Endothelial cell of umbilical vein (primary cell): Measurements from ENCODE around the gene MAPKAP1. TPM values are rescaled to one million over a fixed set of nuclear protein-coding genes. Genes with fewer than 3 reads are reported as not detected.

Experiments used
- BruUV-seq: library from RNA; stranded (reverse); fragments of 400-500 nt; replicated peaks from 2 replicates; lab custom pipeline; 2021; lab: Mats Ljungman, UMichigan
- CTCF ChIA-PET: fragments of 300-600, 350-600 bp; sonication (Branson Sonifier 250); formaldehyde crosslinking; loops from one replicate; lab custom pipeline; 2021; ENCODE audit warnings: antibody characterized with exemption, inconsistent platforms; lab: Charles Lee
- POLR2A ChIA-PET: fragments of 300-600, 350-600 bp; sonication (Branson Sonifier 250); formaldehyde crosslinking; loops from one replicate; lab custom pipeline; 2021; ENCODE audit warnings: antibody characterized with exemption, inconsistent platforms; lab: Charles Lee
- DNase-seq: peaks from one replicate; pipeline ENCODE4 v3.0.0-alpha.2; 2011; ENCODE audit warnings: low read depth, low spot score
- FAIRE-seq: peaks from 2 replicates; lab custom pipeline; 2011; peaks lifted over from hg19 to GRCh38; lab: Jason Lieb, UNC
- H2AFZ ChIP-seq: 2 replicates; pipeline ENCODE4 v1.6.0; 2012; ENCODE audit warnings: low read depth, low read length, control low read depth, inconsistent platforms
- H3K27ac ChIP-seq: 2 replicates; pipeline ENCODE4 v1.5.1; 2011; ENCODE audit warnings: low read depth, mild to moderate bottlenecking, control low read depth, low read length, moderate library complexity; ENCODE audit not compliant: insufficient read depth
- H3K27me3 ChIP-seq, 2 experiments: 2 replicates each; pipeline versions ENCODE4 v1.6.0 to v1.6.1; 2011; ENCODE audit warnings: low read length in 2 of 2, mixed read lengths in 1 of 2; ENCODE audit not compliant: control insufficient read depth in 2 of 2, insufficient read depth in 2 of 2
- H3K36me3 ChIP-seq, 2 experiments: 2 replicates in 1 of 2; 3 replicates in 1 of 2; pipeline ENCODE4 v1.5.1; 2011; ENCODE audit warnings: low read length in 2 of 2, mild to moderate bottlenecking in 1 of 2, moderate library complexity in 1 of 2; ENCODE audit not compliant: control insufficient read depth in 2 of 2, insufficient read depth in 2 of 2; ENCODE audit errors: extremely low read depth in 1 of 2
- H3K4me1 ChIP-seq: 3 replicates; pipeline ENCODE4 v1.5.1; 2011; ENCODE audit warnings: mild to moderate bottlenecking, low read length; ENCODE audit not compliant: control insufficient read depth, insufficient read depth; ENCODE audit errors: extremely low read depth
- H3K4me2 ChIP-seq: 2 replicates; pipeline ENCODE4 v1.6.1; 2011; ENCODE audit warnings: low read length, control low read depth, mixed read lengths; ENCODE audit not compliant: insufficient read depth
- H3K4me3 ChIP-seq, 3 experiments: fragments of 200-600 bp in 1 of 3; sonication (generic), shearing (Covaris generic) in 1 of 3; replicated peaks in 1 of 3; 2 replicates each; pipeline ENCODE4 v1.5.1; 2011 to 2016; ENCODE audit warnings: control low read depth in 3 of 3, low read length in 3 of 3, mild to moderate bottlenecking in 2 of 3, inconsistent platforms in 1 of 3, low read depth in 1 of 3, moderate library complexity in 1 of 3; ENCODE audit not compliant: insufficient read depth in 1 of 3
- H3K79me2 ChIP-seq: 2 replicates; pipeline ENCODE4 v1.6.0; 2012; ENCODE audit warnings: low read length, inconsistent platforms; ENCODE audit not compliant: control insufficient read depth, insufficient read depth
- H3K9ac ChIP-seq: replicated peaks from 2 replicates; pipeline ENCODE3; 2011; ENCODE audit warnings: low read length, control low read depth; ENCODE audit not compliant: insufficient read depth; ENCODE audit errors: extremely low read depth
- H3K9me1 ChIP-seq: replicated peaks from 3 replicates; pipeline ENCODE4 v1.6.0; 2011; ENCODE audit warnings: mild to moderate bottlenecking, low read length; ENCODE audit not compliant: control insufficient read depth, insufficient read depth; ENCODE audit errors: extremely low read depth
- H3K9me3 ChIP-seq: replicated peaks from 2 replicates; pipeline ENCODE4 v1.5.1; 2012; ENCODE audit warnings: low read length, inconsistent platforms; ENCODE audit not compliant: control insufficient read depth, insufficient read depth
- H4K20me1 ChIP-seq: replicated peaks from 2 replicates; pipeline ENCODE3; 2011; ENCODE audit warnings: mild to moderate bottlenecking, low read length; ENCODE audit not compliant: control insufficient read depth, insufficient read depth; ENCODE audit errors: extremely low read depth
- EZH2 ChIP-seq: IDR thresholded peaks from 2 replicates; pipeline ENCODE4 v1.6.1; 2012; ENCODE audit warnings: borderline replicate concordance, low read depth, mild to moderate bottlenecking, moderate library complexity, low read length, inconsistent platforms; ENCODE audit not compliant: severe bottlenecking
- FOS ChIP-seq: IDR thresholded peaks from 2 replicates; pipeline ENCODE4 v1.6.1; 2011; ENCODE audit warnings: mild to moderate bottlenecking, low read length, moderate library complexity, borderline replicate concordance; ENCODE audit not compliant: insufficient read depth
- GATA2 ChIP-seq: IDR thresholded peaks from 2 replicates; pipeline ENCODE4 v1.7.0; 2011; ENCODE audit warnings: low read depth, mild to moderate bottlenecking, moderate library complexity, mixed read lengths, low read length; ENCODE audit not compliant: insufficient read length, insufficient read depth
- JUN ChIP-seq: IDR thresholded peaks from 2 replicates; pipeline ENCODE4 v1.6.1; 2011; ENCODE audit warnings: borderline replicate concordance, low read depth; ENCODE audit not compliant: insufficient read length, insufficient read depth
- MYC ChIP-seq: IDR thresholded peaks from one replicate; pipeline ENCODE4 v1.6.1; 2011; ENCODE audit warnings: mild to moderate bottlenecking, low read depth, low read length
- POLR2A ChIP-seq: IDR thresholded peaks from 2 replicates; pipeline ENCODE4 v1.6.1; 2012; ENCODE audit warnings: low read depth, mild to moderate bottlenecking, control low read depth, low read length
- POLR2AphosphoS5 ChIP-seq: IDR thresholded peaks from 2 replicates; pipeline ENCODE4 v1.6.1; 2012; ENCODE audit warnings: low read depth, mild to moderate bottlenecking, control low read depth, low read length, moderate library complexity; ENCODE audit not compliant: insufficient read depth
- dilution Hi-C: fragments of 300-500 bp; cut with MboI; formaldehyde crosslinking; loops from one replicate; pipeline ENCODE4 v1.15.0; 2019; ENCODE audit warnings: low sequenced_read_pairs; ENCODE audit not compliant: extremely low pct_ligation_motif_present
- intact Hi-C: fragments of 100-400 bp; cut with micrococcal nuclease; formaldehyde crosslinking; loops from one replicate; pipeline ENCODE4 v1.10.0; 2022
- polyA plus RNA-seq, 4 experiments: library from polyadenylated mRNA; depleted of rRNA in 3 of 4; stranded (reverse) in 3 of 4; unstranded in 1 of 4; fragments of >200 nt; gene quantifications; 2 replicates each; pipeline versions ENCODE4 v1.2.1 to v1.2.3, GENCODE V29; 2011 to 2012; ENCODE audit warnings: missing spikeins in 1 of 4
- total RNA-seq: library from RNA; stranded (reverse); gene quantifications from 2 replicates; pipeline ENCODE4 v1.2.3, GENCODE V29; 2021
- TF ChIP-seq, protein P1 (sequence below), 2 donors: IDR thresholded peaks; 1 replicate in 1 of 2; 2 replicates in 1 of 2; pipeline ENCODE4 v1.5.1; 2011; ENCODE audit warnings: low read length in 2 of 2, mild to moderate bottlenecking in 2 of 2, moderate library complexity in 2 of 2, control low read depth in 1 of 2, inconsistent platforms in 1 of 2, low read depth in 1 of 2; ENCODE audit not compliant: insufficient read depth in 1 of 2; ENCODE audit errors: extremely low read depth in 1 of 2
- TF ChIP-seq, protein P2 (sequence below): IDR thresholded peaks from 2 replicates; pipeline ENCODE4 v1.6.1; 2011; ENCODE audit not compliant: insufficient read depth, insufficient read length

The MAPKAP1 gene
- total and polyA plus RNA-seq, 2 donors (not counting 3 experiments of a cell fraction or from before 2014, with no cell fraction given), result 61.9 to 99.1 TPM

GRCh38 chr9:125589287-125589686, 117.7 kb downstream of the MAPKAP1 start:
- CTCF ChIA-PET, result no interaction called here
- Histone ChIP-seq H4K20me1 (no peaks in the 10 kb centered on the region), H2AFZ (no peak overlapping the region), H3K27ac (no peak overlapping the region), H3K9me3 (no peaks in the 10 kb centered on the region), H3K36me3 (peaks cover 0 to 3% of the 10 kb centered on the region in 2 experiments), H3K4me1 (peaks cover 7% of the 10 kb centered on the region), H3K27me3 (no peaks in the 10 kb centered on the region), H3K9me1 (no peaks in the 10 kb centered on the region), H3K79me2 (peaks cover 42% of the 10 kb centered on the region), H3K4me2 (no peak overlapping the region), H3K9ac (no peak overlapping the region), H3K4me3 (no peak overlapping the region)
- dilution Hi-C loops (no loop called here), intact Hi-C loops (no loop called here)
- TF ChIP-seq MYC, result no peak
- TF ChIP-seq JUN, result no peak
- no peak for TF ChIP-seq GATA2
- no peak for TF ChIP-seq FOS
- TF ChIP-seq, protein P1, sequence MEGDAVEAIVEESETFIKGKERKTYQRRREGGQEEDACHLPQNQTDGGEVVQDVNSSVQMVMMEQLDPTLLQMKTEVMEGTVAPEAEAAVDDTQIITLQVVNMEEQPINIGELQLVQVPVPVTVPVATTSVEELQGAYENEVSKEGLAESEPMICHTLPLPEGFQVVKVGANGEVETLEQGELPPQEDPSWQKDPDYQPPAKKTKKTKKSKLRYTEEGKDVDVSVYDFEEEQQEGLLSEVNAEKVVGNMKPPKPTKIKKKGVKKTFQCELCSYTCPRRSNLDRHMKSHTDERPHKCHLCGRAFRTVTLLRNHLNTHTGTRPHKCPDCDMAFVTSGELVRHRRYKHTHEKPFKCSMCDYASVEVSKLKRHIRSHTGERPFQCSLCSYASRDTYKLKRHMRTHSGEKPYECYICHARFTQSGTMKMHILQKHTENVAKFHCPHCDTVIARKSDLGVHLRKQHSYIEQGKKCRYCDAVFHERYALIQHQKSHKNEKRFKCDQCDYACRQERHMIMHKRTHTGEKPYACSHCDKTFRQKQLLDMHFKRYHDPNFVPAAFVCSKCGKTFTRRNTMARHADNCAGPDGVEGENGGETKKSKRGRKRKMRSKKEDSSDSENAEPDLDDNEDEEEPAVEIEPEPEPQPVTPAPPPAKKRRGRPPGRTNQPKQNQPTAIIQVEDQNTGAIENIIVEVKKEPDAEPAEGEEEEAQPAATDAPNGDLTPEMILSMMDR (IDR thresholded peaks at IDR 0.05; ENCODE audit: extremely low read depth in 1 of 2, insufficient read depth in 1 of 2, low read depth in 1 of 2, low read length in 2 of 2), result no peak
- TF ChIP-seq, protein P2, sequence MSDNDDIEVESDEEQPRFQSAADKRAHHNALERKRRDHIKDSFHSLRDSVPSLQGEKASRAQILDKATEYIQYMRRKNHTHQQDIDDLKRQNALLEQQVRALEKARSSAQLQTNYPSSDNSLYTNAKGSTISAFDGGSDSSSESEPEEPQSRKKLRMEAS, result no peak
- TF ChIP-seq POLR2A, result no peak
- no peak for TF ChIP-seq EZH2
- no peak for TF ChIP-seq POLR2AphosphoS5
- POLR2A ChIA-PET, result no interaction called here
- FAIRE-seq (no peak), DNase-seq (no peak)
- no TSS peak for BruUV-seq
